ENCODE measurements around the gene ZNF317.
"Not testable (repeated sequence)": the region's sequence is repeated elsewhere in the genome, so short reads cannot be mapped to it uniquely, and the experiment has no call there.

The ZNF317 gene

GRCh38 chr19:9175326-9175725 is 35.1 kb downstream of the ZNF317 start:
- no peak for DNase-seq (ENCODE audit: low spot score)

GRCh38 chr19:9178901-9179300 is 38.7 kb downstream of the ZNF317 start, which contains the start of gene OR7D2:
TSS of gene OR7D2 (plus strand) at chr19:9178979. CDS start at chr19:9185782, 6,803 bp downstream.
- no peak for DNase-seq (ENCODE audit: low spot score)

GRCh38 chr19:9183000-9183399 is 42.8 kb downstream of the ZNF317 start:
- no peak for DNase-seq (ENCODE audit: low spot score)

DNA sequence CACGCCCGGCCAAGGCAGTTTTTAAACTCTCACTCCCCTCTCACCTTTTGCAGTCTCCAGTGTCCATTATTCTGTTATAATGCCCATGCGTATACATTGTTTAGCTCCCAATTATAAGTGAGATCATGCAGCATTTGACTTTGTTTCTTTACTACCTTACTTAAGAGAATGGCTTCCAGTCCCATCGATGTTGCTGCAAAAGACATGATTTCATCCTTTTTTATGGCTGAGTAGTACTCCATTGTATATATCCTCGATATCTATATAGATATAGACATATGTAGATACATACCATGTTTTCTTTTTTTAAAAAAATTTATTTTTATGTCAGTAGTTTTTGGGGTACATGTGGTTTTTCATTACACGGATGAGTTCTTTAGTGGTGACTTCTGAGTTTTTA is 47.0 kb downstream of the ZNF317 start:
- DNase-seq (ENCODE audit: low spot score): no peak

- DNase-seq (ENCODE audit: low spot score): no peak
Observed at GRCh38 chr19:9189535-9189934, 49.3 kb downstream of the ZNF317 start.

DNA sequence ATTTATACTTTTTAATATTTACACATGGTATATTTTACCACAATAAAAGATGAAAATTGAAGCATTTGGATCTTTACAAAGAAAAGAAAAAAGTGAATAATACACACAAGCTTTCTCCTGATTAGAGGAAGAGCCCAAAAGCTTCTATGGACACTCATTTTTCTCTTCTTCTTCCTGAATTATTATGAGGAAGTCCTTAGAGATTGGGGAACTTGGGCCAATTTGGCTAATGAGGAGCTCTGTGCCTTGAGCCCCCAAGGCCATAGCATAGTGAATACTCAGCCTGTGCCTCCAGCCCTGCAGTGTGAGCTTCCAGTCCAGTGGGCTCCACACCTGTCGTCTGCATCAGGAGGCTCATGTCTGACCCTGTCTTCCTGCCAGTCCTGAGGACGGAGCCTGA is 57.8 kb downstream of the ZNF317 start:
- not testable (repeated sequence) for DNase-seq (ENCODE audit: low spot score)

DNA sequence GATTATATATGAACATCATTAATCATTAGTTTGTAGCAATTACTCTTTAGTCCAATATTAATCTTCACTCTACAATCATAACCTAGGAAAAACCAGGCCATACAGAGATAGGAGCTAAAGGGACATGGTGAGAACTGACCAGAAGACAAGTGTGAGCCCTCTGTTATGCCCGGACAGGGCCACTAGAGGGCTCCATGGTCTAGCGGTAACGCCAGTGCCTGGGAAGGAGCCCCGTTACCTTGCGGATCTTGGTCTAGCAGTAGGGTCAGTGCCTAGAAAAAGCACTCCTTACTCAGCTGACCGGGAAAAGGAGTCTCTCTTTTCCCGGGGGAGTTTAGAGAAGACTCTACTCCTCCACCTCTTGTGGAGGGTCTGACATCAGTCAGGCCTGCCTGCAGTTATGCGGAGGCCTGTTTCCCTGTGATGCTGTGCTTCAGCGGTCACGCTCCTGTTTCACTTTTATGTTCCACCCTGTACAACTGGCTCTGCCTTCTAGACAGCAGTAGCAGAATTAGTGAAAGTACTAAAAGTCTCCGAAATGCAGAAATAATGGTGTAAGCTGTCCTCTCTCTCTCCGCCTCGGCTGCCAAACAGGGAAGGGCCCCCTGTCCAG is 65.4 kb downstream of the ZNF317 start:
- DNase-seq (ENCODE audit: low spot score): peak; percentile 37

Data from hematopoietic multipotent progenitor cell treated with erythropoietin and hydrocortisone succinate and interleukin-3 and kit ligand, for 15 days (in vitro differentiated cells).